Chondrocyte (in vitro differentiated cells): ENCODE measurements around the gene MYZAP. TPM values are rescaled to one million over a fixed set of nuclear protein-coding genes. Genes with fewer than 3 reads are reported as not detected.
A peak's percentile ranks its signal among the peaks of the same experiment; 100 is the strongest.

Source experiments
- DNase-seq: peaks from one replicate; pipeline ENCODE4 v3.0.0; 2021; ENCODE audit warnings: mixed read lengths, low spot score
- H3K27ac Mint-ChIP-seq: one replicate; pipeline ENCODE4 v1.8.0; 2021; ENCODE audit warnings: mild to moderate bottlenecking, moderate library complexity, mixed read lengths; ENCODE audit not compliant: unreplicated experiment
- H3K27me3 Mint-ChIP-seq: 2 replicates; pipeline ENCODE4 v1.8.0; 2021; ENCODE audit warnings: low read depth, mixed read lengths
- H3K36me3 Mint-ChIP-seq: 2 replicates; pipeline ENCODE4 v1.8.0; 2021; ENCODE audit warnings: low read depth, mixed read lengths
- H3K4me1 Mint-ChIP-seq: 2 replicates; pipeline ENCODE4 v1.8.0; 2021; ENCODE audit warnings: low read depth, mild to moderate bottlenecking, mixed read lengths
- H3K4me3 Mint-ChIP-seq: one replicate; pipeline ENCODE4 v1.8.0; 2021; ENCODE audit warnings: mild to moderate bottlenecking, moderate library complexity, mixed read lengths; ENCODE audit not compliant: unreplicated experiment
- H3K9me3 Mint-ChIP-seq: 2 replicates; pipeline ENCODE4 v1.8.0; 2021; ENCODE audit warnings: low read depth, mixed read lengths
- total RNA-seq: library from RNA; stranded (reverse); gene quantifications from 3 replicates; pipeline ENCODE4 v1.2.1, GENCODE V29; 2021
- TF ChIP-seq, protein P1 (sequence below): fragments of 200-600 bp; sonication (generic); IDR thresholded peaks from 2 replicates; pipeline ENCODE4 v1.5.0; 2021; ENCODE audit warnings: antibody characterized with exemption, mild to moderate bottlenecking, moderate library complexity

MYZAP gene
- total RNA-seq, 1 donor from 2014 or later = 0.17 TPM

DNA sequence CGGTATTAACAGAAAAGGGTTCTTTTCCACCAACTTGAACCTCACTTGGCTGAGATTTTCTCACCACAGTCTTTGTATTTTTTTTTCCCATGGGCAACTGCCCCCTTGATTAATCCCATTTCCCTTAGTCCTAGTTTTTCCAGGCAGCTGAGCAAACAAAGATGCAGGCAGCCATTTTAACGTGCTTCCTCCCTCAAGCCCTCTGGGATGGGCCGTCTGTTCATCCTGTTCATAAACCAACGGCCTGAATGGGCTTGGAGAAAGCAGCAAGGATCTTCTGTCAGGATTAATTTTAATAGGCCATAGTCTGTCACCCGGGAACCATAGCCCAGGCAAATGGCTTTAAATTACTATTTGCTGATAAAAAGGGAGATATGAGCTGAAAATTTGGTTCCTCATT lies 104.4 kb downstream of the MYZAP start:
- TF ChIP-seq, protein P1, sequence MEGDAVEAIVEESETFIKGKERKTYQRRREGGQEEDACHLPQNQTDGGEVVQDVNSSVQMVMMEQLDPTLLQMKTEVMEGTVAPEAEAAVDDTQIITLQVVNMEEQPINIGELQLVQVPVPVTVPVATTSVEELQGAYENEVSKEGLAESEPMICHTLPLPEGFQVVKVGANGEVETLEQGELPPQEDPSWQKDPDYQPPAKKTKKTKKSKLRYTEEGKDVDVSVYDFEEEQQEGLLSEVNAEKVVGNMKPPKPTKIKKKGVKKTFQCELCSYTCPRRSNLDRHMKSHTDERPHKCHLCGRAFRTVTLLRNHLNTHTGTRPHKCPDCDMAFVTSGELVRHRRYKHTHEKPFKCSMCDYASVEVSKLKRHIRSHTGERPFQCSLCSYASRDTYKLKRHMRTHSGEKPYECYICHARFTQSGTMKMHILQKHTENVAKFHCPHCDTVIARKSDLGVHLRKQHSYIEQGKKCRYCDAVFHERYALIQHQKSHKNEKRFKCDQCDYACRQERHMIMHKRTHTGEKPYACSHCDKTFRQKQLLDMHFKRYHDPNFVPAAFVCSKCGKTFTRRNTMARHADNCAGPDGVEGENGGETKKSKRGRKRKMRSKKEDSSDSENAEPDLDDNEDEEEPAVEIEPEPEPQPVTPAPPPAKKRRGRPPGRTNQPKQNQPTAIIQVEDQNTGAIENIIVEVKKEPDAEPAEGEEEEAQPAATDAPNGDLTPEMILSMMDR = no peak
- Mint-ChIP-seq H3K27ac (peak overlapping the region; percentile 46), H3K9me3 (no peaks in the 10 kb centered on the region), H3K4me1 (peaks cover 69% of the 10 kb centered on the region), H3K27me3 (no peaks in the 10 kb centered on the region), H3K36me3 (no peaks in the 10 kb centered on the region), H3K4me3 (no peak overlapping the region)
- no peak for DNase-seq

DNA sequence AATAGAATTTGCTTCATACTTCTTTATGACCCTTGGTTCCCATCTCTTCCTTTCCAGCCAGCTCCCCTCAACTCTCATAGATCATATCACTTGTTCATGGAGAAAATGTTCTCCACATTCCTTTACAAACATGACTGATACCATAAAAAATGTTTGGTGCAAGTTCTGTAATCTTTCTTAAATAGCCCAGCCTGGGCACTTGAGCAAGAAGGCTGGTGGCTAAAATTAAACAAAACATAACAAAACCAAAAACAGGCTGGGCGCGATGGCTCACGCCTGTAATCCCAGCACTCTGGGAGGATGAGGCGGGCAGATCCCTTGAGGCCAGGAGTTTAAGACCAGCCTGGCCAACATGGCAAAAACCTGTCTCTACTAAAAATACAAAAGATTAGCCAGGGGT lies 105.9 kb downstream of the MYZAP start:
- Mint-ChIP-seq H3K4me3 (no peak overlapping the region), H3K36me3 (no peaks in the 10 kb centered on the region), H3K27ac (peak overlapping the region; percentile 73), H3K27me3 (no peaks in the 10 kb centered on the region), H3K4me1 (peaks cover 54% of the 10 kb centered on the region), H3K9me3 (no peaks in the 10 kb centered on the region)
- TF ChIP-seq, protein P1 = no peak
- DNase-seq = no peak

- Mint-ChIP-seq H3K36me3 (no peaks in the 10 kb centered on the region), H3K4me1 (peaks cover 48% of the 10 kb centered on the region), H3K9me3 (no peaks in the 10 kb centered on the region), H3K27me3 (no peaks in the 10 kb centered on the region), H3K27ac (peak overlapping the region; percentile 73), H3K4me3 (no peak overlapping the region)
- DNase-seq = no peak
- TF ChIP-seq, protein P1 = no peak
Observed at GRCh38 chr15:57698243-57698642, 106.5 kb downstream of the MYZAP start.

- TF ChIP-seq, protein P1 = no peak
- H3K27me3 Mint-ChIP-seq = no peaks in the 10 kb centered on the region
Observed at GRCh38 chr15:57698991-57699390, 107.3 kb downstream of the MYZAP start.

DNA sequence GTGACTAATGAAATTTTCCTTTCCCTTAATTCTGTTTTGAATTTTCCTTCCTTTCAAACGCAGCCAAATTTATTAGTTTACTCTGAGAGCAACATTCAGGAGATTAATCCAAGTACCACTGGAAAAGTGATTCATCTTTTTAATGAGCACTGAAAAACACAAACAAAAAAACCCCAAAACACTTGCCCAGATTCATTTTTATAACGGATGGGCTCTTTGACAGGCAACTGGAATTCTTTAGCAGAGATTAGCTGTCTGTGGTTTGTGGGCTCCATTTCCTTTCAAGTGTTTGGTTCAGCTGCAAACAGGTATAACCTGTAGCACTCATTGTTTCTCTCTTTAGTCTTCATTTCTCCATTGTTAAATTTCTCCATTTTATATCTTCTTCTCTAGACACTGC lies 111.7 kb downstream of the MYZAP start:
- no peaks in the 10 kb centered on the region for H3K36me3 Mint-ChIP-seq
- DNase-seq = no peak
- peaks cover 19% of the 10 kb centered on the region for H3K4me1 Mint-ChIP-seq
- H3K9me3 Mint-ChIP-seq = no peaks in the 10 kb centered on the region
- no peak overlapping the region for H3K4me3 Mint-ChIP-seq
- TF ChIP-seq, protein P1 = no peak
- no peak overlapping the region for H3K27ac Mint-ChIP-seq
- no peaks in the 10 kb centered on the region for H3K27me3 Mint-ChIP-seq

More at GRCh38 chr15:57698991-57699390, 107.3 kb downstream of the MYZAP start:
- H3K4me3 Mint-ChIP-seq = no peak overlapping the region
- H3K4me1 Mint-ChIP-seq = peaks cover 43% of the 10 kb centered on the region
- H3K9me3 Mint-ChIP-seq = no peaks in the 10 kb centered on the region
- H3K27ac Mint-ChIP-seq = no peak overlapping the region
- no peak for DNase-seq
- H3K36me3 Mint-ChIP-seq = no peaks in the 10 kb centered on the region
